Uterus (tissue), 4 donors: ENCODE data around the gene HTR4. TPM values are rescaled to one million over a fixed set of nuclear protein-coding genes. Genes with fewer than 3 reads are reported as not detected.

Source experiments
- DNase-seq, 2 donors: peaks; one replicate each; pipeline ENCODE4 v3.0.0-alpha.2; 2019 to 2020
- H3K27ac ChIP-seq, 2 donors: fragments of 200-600 bp; sonication (generic); 1 replicate in 1 of 2; 2 replicates in 1 of 2; pipeline ENCODE4 v1.5.1; 2016 to 2018
- H3K27me3 ChIP-seq, 2 donors: fragments of 200-600 bp; sonication (generic); one replicate each; pipeline ENCODE4 v1.5.1; 2018 to 2019; ENCODE audit warnings: control low read depth in 1 of 2
- H3K36me3 ChIP-seq, 2 donors: fragments of 200-600 bp; sonication (generic); one replicate each; pipeline ENCODE4 v1.5.1; 2019; ENCODE audit warnings: control low read depth in 1 of 2
- H3K4me1 ChIP-seq, 2 donors: fragments of 200-600 bp; sonication (generic); one replicate each; pipeline ENCODE4 v1.5.1; 2018 to 2019; ENCODE audit warnings: control low read depth in 1 of 2
- H3K4me3 ChIP-seq, 2 donors: fragments of 200-600 bp; sonication (generic); 1 replicate in 1 of 2; 2 replicates in 1 of 2; pipeline ENCODE4 v1.5.1; 2018 to 2019; ENCODE audit warnings: mild to moderate bottlenecking in 1 of 2
- H3K9me3 ChIP-seq, 2 donors: fragments of 200-600 bp; sonication (generic); one replicate each; pipeline ENCODE4 v1.5.1; 2019; ENCODE audit warnings: control low read depth in 1 of 2
- CTCF ChIP-seq, 4 experiments: fragments of 200-600 bp in 2 of 4; fragments of 450-650 bp in 2 of 4; sonication (generic) in 2 of 4; IDR thresholded peaks; one replicate each; pipeline ENCODE4 v1.5.1; 2016 to 2019; ENCODE audit warnings: antibody characterized with exemption in 4 of 4, mild to moderate bottlenecking in 2 of 4, moderate library complexity in 1 of 4
- POLR2A ChIP-seq, 2 donors: fragments of 450-650 bp; IDR thresholded peaks; one replicate each; pipeline ENCODE4 v1.6.1; 2016; ENCODE audit warnings: antibody characterized with exemption in 2 of 2, mild to moderate bottlenecking in 1 of 2, moderate library complexity in 1 of 2
- intact Hi-C: fragments of 100-400 bp; cut with DNase I; formaldehyde crosslinking; loops from one replicate; pipeline ENCODE4 v1.15.1; 2023; ENCODE audit warnings: low total_unique reads
- total RNA-seq, 4 donors: library from RNA; depleted of rRNA in 3 of 4; stranded (reverse); fragments of >200 nt in 3 of 4; gene quantifications; one replicate each; pipeline versions ENCODE4 v1.1.0 to v1.2.4, GENCODE V29; 2014 to 2023
- donor health status: DM: yes; HTN: yes; CAD: no.

Gene HTR4
- under 1 TPM in 2 of 4 donors, not detected in 2; 0.26 to 0.40 TPM for total RNA-seq

DNA sequence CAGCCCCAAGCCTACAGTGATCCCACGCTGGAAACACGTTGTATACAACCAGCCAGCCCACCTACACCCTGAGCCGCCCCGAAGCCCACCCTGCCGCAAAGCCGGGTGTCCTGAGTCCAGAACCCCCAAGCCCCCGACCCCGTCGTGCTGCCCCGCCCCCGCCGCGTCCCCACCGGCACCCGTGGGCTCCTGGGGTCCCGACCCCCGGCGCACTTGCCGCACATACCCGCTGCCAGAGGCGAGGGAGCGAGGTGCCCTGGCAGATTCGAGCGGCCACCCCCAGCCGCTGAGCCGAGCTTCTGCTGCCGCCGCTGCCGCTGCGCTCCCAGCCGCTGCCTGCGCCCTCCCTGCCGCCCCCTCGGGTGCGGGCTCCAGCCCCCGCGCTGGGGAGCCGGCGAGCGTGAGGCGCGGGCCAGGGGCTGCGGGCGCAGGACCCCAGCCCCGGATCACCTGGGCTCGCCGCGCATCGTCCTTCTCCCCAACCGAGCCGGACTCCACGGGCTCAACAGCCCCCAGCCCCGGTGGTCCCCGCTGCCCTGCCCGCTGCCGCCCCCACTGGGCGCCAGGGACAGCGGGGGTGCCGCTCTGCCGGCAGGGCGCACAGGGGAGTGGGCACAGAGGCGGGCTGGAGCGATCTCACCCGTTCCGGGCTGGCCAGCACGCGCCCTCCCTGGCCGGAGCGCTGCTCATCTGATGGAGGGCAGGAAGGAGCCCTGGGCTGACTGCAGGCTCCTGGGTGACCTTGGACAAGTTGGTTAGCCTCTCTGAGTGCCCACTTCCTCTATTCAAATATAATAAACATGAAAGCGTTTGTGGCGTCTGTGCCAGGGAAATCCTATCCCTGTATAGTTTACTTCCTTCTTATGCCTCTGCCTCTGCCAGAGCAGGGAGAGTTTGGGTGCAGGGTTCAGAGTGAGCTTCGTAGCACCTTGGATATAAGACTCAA, at the start of gene HTR4:
Gene HTR4 (minus strand): TSS at position 692 of the 946 bp plus-strand sequence. CDS start 17,513 bp downstream, outside the sequence.
- DNase-seq, result no peak

GRCh38 chr5:148702019-148702596, 47.8 kb upstream of the HTR4 start:
- TF ChIP-seq CTCF (IDR thresholded peaks at IDR 0.05) (no peak), POLR2A (IDR thresholded peaks at IDR 0.05) (no peak)
- H3K9me3 ChIP-seq, result no peaks in the 10 kb centered on the region
- no peak overlapping the region for H3K27ac ChIP-seq
- H3K27me3 ChIP-seq, result no peaks in the 10 kb centered on the region
- no peaks in the 10 kb centered on the region for H3K4me1 ChIP-seq
- no peak overlapping the region for H3K4me3 ChIP-seq
- H3K36me3 ChIP-seq, result no peaks in the 10 kb centered on the region
- intact Hi-C loops, result no loop called here
- DNase-seq, result no peak

More for the DNA sequence above, at the start of gene HTR4:
- H3K9me3 ChIP-seq, result no peaks in the 10 kb centered on the region
- peaks cover 0 to 4% of the 10 kb centered on the region in 2 donors for H3K4me1 ChIP-seq
- intact Hi-C loops, result no loop called here
- no peak within 1 kb of the TSS for H3K27ac ChIP-seq
- H3K27me3 ChIP-seq, result no peaks in the 10 kb centered on the region
- no peaks in the 10 kb centered on the region for H3K36me3 ChIP-seq
- no peak for TF ChIP-seq POLR2A (IDR thresholded peaks at IDR 0.05)
- TF ChIP-seq CTCF (IDR thresholded peaks at IDR 0.05), result no peak
- H3K4me3 ChIP-seq, result peak within 1 kb of the TSS; percentile 9 to 11

DNA sequence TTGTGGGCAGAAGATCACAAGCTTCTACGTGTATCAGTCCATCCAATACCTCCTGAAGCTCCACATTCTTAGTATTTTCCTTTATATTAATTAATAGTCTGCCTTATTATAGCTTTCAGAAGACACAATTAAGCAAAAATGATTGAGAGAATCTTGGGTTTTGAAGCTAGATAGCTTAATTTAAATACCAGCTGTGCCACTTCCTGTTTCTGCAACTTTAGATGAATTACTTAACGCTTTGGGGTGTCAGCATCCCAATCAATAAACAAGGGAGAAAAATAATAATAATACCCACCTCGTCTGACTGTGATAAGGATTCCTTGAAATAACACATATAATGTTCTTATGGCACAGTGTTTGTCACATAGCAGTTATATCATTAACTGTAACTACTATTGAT, 44.7 kb upstream of the HTR4 start:
- TF ChIP-seq CTCF (IDR thresholded peaks at IDR 0.05) (no peak), POLR2A (IDR thresholded peaks at IDR 0.05) (no peak)
- no peaks in the 10 kb centered on the region for H3K27me3 ChIP-seq
- no peaks in the 10 kb centered on the region for H3K9me3 ChIP-seq
- H3K4me1 ChIP-seq, result no peaks in the 10 kb centered on the region
- H3K36me3 ChIP-seq, result no peaks in the 10 kb centered on the region
- no peak overlapping the region for H3K27ac ChIP-seq
- intact Hi-C loops, result no loop called here
- DNase-seq, result no peak
- no peak overlapping the region for H3K4me3 ChIP-seq

- DNase-seq, result no peak
- no peaks in the 10 kb centered on the region for H3K9me3 ChIP-seq
- peak overlapping the region in 1 of 2 donors; percentile 2 for H3K27ac ChIP-seq
- TF ChIP-seq POLR2A (IDR thresholded peaks at IDR 0.05), result no peak
- no peak for TF ChIP-seq CTCF (IDR thresholded peaks at IDR 0.05)
- H3K4me1 ChIP-seq, result no peaks in the 10 kb centered on the region
- intact Hi-C loops, result no loop called here
- H3K36me3 ChIP-seq, result no peaks in the 10 kb centered on the region
- H3K4me3 ChIP-seq, result no peak overlapping the region
- no peaks in the 10 kb centered on the region for H3K27me3 ChIP-seq
Observed at GRCh38 chr5:148697809-148698196, 43.5 kb upstream of the HTR4 start.
